Measurements from ENCODE around the gene GON7.
"Not testable (repeated sequence)": the region's sequence is repeated elsewhere in the genome, so short reads cannot be mapped to it uniquely, and the experiment has no call there.

The GON7 gene

GRCh38 chr14:93158349-93158748, 48.5 kb downstream of the GON7 start:
- not testable (repeated sequence) for DNase-seq (ENCODE audit: low read depth in 2 of 2)

GRCh38 chr14:93156693-93157369, 50.0 kb downstream of the GON7 start:
- DNase-seq (ENCODE audit: low read depth in 2 of 2) = no peak

GRCh38 chr14:93155667-93156066, 51.2 kb downstream of the GON7 start:
- DNase-seq (ENCODE audit: low read depth in 2 of 2) = no peak

DNA sequence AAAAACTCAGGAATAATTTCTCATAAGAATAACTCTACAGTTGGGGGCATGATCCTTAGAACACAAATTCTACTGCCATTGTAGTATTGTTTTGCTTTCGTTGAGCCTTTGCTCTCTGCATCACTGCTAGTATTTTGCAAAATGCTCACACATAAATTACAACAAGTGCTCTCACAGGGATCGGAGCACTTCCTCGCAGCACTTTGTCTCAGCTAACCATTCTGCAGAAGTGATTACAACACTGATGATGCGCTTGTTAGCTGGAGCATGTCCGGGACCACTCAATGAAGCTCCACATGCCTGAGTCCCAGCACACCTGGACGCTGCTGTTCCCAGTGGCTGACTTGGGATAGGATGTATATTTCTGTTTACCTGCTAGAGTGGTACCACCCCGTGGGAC, 53.7 kb downstream of the GON7 start:
- DNase-seq (ENCODE audit: low read depth in 2 of 2) = no peak

All from activated CD8-positive, alpha-beta memory T cell treated with anti-CD3 and anti-CD28 coated beads for 4 hours (primary cell).